Activated T-cell treated with anti-CD3 and anti-CD28 coated beads for 48 hours (primary cell): ENCODE measurements around the gene ZNF44.

Experiments
- DNase-seq: peaks from one replicate; pipeline ENCODE4 v3.0.0-alpha.2; 2020; ENCODE audit warnings: low read depth

ZNF44 gene

DNA sequence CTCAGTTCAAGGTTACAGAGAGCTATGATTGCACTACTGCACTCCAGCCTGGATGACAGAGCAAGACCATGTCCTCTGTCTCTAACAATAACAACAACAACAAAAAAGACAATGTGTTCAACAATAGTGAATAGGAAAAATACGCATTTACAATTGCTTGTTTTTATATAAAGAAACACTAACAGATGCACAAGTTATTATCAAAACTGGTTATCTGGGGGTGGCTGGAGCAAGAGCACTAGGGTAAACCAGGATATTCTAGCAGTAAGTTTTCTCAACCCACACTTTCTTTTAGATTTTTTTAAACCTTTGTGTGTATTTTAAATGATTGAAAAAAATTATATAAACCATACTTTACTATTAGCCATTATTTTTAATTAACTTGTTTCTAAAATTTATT is 33.1 kb downstream of the ZNF44 start:
- no peak for DNase-seq

DNA sequence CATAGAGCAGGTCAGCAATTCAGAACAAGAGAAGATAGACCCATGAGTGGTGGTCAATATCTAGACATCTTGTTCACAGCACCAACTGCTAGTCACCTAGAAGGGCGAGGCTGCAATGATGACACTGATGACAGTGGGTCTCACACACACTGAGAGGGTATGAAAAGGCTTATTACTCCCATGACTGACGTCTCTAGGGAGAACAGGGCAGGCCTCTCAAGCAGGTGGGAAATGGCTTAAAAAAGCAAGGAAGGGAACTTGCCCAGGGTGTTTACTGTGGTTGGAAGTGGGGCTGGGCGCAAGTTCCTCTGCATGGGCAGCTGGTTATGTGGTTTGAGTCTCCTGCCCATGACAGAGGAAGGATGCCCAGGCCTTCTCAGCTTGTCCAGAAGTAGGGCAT is 33.8 kb downstream of the ZNF44 start:
- DNase-seq, result no peak

DNA sequence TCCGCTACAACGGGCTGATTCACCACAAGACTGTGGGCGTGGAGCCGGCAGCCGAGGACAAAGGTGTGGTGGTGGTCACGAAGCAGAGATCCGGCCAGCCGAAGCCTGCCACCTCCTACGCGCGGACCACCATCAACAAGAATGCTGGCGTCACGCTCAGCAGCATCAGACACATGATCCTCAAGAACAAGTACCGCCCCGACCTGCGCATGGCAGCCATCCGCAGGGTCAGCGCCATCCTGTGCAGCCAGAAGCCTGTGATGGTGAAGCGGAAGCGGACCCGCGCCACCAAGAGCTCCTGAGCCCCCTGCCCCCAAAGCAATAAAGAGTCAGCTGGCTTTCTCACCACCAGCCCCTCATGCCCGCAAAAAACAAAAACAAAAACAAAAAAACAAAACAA is 34.4 kb downstream of the ZNF44 start:
- no peak for DNase-seq

DNA sequence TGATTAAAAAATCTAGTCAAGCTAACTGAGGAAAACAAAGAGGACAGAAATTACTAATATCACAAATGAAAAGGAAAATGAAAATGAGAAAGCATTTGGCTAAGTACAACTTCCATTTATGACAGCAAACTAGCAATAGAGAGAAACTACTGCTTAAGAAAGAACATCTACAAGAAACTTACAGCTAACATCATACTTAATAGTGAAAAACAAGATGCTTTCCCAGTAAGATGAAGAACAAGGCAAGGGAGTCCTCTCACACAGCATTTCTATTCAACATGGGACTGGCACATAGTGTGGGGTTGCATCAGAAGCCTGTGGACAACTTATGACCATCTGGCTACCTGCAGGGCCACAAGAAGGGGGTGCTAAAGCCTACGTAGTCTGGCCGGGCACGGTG is 39.3 kb downstream of the ZNF44 start:
- no peak for DNase-seq

DNA sequence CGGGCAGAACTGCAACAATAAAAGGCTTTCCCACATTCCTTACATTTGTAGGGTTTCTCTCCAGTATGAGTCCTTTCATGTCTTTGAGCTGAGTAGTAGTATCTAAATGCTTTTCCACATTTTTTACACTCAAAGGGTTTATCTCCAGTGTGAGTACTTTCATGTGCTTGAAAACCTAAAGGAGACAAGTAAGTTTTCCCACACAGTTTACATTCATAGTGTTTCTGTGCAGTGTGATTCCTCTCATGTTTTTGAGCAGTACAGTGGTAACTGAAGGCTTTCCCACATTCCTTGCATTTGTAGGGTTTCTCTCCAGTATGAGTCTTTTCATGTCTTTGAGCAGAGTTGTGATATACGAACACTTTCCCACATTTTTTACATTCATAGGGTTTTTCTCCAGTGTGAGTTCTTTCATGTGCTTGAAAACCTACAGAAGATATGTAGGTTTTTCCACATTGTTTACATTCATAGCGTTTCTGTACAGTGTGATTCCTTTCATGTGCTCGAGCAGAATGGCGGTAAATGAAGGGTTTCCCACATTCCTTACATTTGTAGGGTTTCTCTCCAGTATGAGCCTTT is 47.0 kb downstream of the ZNF44 start:
- no peak for DNase-seq

DNA sequence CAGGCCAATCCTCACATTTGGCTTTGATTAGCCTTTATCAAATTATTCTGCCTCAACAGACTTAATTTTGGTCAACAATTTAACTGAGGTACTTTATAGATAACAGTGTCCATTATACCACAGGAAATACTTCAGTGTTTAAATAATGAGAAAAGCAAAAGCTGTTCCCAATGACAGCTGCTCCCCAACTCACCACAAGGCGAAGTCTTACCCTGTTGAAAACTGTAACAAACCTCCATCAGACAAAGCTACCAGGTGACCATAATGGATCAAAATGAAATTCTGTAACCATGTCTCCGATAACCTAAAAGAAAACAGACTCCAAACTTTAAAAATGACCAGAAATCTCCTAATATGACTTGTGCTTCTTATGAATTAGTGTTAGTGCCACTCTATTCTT is 50.3 kb downstream of the ZNF44 start:
- DNase-seq, result no peak

DNA sequence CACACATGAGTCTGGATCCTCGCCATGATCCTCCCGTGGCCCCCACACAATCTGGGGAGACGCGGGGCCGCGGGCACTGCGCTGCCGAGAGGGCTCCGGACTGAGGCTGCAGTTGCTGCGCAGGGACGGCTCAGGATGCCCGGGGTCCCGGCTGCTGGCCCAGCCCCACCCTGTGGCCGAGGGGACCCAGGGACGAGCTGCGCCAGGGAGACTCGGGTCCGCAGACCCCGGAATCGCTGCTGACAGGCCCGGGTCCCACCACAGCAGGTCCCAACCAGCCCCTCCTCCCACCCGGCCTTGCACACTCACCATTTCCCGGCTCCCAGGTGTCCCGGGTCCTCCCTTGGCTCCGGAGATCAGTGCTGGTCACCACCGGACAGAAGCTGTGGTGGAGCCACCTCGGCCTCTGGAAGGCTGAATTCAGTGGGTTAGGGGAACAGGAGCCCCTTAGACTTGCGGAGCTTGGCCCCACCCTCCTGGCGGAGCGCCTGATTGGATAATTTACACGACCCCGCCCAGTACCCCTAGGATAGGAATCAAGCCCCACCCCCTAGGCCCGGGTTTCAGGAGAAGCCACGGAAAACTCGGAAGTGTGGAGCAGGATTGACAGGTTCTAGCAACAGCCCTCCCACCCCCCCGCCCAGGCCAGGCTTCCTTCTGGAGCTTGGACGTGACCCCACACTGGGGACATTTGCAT is 57.4 kb downstream of the ZNF44 start:
- DNase-seq, result no peak

DNA sequence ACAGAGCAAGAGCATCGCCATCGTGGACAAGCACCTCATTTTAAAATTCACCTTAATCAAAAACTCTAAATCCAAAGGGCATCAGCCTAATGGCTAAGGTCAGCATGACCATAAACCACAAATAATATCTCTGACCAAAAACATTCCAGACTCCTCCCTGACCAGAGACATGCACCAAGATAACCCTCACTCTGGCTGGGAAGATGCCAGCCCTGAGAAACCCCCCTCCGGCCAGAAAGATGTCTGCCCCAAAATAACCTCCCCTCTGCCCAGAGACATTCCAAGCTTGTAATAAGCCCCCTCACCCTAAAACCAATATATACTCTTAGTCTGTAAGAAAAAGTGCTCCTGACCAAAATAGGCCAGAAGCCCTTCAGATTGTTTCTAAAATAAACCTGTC is 61.7 kb downstream of the ZNF44 start:
- DNase-seq, result no peak

DNA sequence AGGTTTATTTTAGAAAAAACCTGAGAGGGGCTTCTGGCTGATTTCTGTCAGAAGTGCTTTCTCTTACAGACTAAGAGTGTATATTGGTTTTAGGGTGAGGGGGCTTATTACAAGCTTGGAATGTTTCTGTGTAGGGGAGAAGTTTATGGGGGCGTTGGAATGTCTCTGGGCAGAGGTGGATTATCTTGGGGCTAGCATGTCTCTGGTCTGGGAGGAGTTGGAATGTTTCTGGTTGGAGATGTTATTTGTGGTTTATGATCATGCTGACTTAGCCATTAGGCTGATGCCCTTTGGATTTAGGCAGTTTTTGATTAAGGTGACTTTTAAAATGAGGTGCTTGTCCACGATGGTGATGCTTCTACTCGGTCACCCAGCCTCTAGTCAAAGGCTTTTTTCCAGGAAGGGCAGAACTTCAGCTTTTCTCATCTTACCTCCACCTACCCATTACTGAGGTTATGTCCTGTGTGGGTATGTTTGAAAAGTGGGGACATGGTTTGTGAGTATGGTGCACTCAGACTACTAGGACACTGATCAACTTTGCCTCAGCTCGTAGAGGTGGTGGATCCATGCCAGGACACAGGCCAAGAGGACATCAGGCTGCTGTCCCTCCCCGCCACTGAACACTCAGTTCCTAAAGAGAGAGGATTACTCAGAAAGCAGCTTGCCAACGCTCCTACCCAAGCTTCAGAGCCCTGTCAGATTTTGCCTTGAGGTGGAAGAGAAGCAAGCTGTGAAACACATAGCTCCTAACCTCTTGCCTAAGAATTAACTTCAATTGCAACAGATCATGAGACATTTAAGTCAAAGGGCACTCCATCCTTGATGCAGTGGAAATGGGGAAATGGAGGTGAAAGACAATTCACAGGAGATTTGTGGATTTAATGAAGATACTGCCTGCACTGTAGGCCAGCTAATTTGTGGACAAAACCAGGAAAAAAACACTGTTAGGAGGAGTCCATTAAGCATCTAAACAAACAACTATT is 63.6 kb downstream of the ZNF44 start:
- DNase-seq, result no peak

DNA sequence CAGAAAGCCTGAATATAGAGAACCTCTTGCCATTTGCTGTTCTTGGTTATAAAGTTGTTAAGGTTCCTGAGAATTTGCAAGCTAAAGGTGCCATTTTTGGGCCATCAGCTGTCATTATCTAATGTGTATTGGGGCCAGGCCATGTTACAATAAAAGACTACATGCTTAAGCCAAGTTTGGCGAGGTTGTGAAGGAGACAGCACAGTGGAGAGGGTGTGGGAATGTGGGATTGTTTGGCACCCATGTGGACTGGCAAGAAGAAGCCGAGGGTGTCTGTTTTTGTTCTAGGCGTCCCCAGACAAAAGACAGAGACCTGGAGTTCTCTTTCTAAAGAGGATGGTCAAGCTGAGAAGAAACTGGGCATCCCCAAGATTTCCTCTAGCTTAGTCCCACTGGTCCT is 64.7 kb downstream of the ZNF44 start:
- no peak for DNase-seq

DNA sequence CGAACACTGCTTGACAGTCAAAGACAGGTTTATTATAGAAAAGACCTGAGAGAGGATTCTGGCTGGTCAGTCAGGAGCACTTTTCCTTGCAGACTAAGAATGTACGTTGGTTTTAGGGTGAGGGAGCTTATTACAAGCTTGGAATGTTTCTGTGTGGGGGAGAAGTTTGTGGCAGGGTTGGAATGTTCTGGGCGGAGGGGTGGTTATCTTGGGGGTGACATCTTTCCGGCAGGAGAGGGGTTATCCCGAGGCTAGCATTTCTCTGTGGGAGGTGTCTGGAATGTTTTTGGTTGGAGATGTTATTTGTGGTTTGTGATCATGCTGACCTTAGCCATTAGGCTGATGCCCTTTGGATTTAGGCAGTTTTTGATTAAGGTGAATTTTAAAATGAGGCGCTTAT is 70.0 kb downstream of the ZNF44 start:
- DNase-seq, result no peak

DNA sequence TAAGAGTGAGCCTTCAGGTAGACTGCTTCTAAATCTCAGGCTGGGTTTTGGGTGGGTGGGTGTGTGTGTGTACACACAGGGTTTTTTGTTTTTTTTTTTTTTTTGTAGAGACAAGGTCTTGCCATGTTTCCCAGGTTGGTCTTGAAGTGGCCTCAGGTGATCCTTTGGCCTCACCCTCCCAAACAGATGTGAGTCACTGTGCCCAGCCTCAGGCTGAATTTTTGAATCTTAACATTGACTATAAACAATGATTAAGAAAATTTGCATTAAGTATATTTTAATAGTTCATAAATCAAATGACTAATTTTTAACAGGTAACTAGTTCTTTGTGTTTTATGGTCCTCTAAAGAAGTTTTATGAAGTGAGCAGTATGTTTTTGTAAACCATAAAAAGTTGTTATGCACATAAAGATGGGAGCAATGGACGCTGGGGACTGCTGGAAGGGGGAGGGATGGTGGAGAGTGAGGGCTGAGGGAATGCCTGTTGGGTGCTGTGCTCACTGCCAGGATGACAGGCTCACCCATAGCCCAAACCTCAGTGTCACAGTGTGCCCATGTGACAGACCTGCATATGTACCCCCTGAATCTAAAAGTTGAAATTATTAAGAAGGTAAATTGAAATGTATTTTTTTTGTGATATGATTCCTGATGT is 71.6 kb downstream of the ZNF44 start:
- DNase-seq, result no peak
